Trophoblast cell (in vitro differentiated cells and primary cell): ENCODE results near the gene MAP4K4.
"Not testable (repeated sequence)": the region's sequence is repeated elsewhere in the genome, so short reads cannot be mapped to it uniquely, and the experiment has no call there.

ENCODE experiments used
- DNase-seq, 2 donors: peaks; one replicate each; pipeline ENCODE4 v3.0.0-alpha.2; 2016
- H2AFZ ChIP-seq: 2 replicates; pipeline ENCODE4 v1.6.1; 2013; ENCODE audit warnings: low read length, moderate library complexity, mild to moderate bottlenecking; ENCODE audit not compliant: insufficient read depth, poor library complexity
- H2AK5ac ChIP-seq: 2 replicates; pipeline ENCODE4 v1.6.1; 2013; ENCODE audit warnings: mild to moderate bottlenecking, low read length
- H2BK120ac ChIP-seq: 2 replicates; pipeline ENCODE4 v1.6.1; 2013; ENCODE audit warnings: low read length, mild to moderate bottlenecking, moderate library complexity; ENCODE audit not compliant: insufficient read depth, poor library complexity
- H2BK12ac ChIP-seq: 2 replicates; pipeline ENCODE4 v1.6.1; 2013; ENCODE audit warnings: mild to moderate bottlenecking, low read length, moderate library complexity
- H2BK5ac ChIP-seq: 2 replicates; pipeline ENCODE4 v1.6.1; 2013; ENCODE audit warnings: low read length, low read depth, moderate library complexity, mild to moderate bottlenecking; ENCODE audit not compliant: poor library complexity
- H3K14ac ChIP-seq: 2 replicates; pipeline ENCODE4 v1.6.1; 2013; ENCODE audit warnings: mild to moderate bottlenecking, low read length
- H3K18ac ChIP-seq: 2 replicates; pipeline ENCODE4 v1.6.1; 2013; ENCODE audit warnings: mild to moderate bottlenecking, low read length
- H3K23ac ChIP-seq: 2 replicates; pipeline ENCODE4 v1.6.1; 2013; ENCODE audit warnings: low read length
- H3K27ac ChIP-seq: 2 replicates; pipeline ENCODE4 v1.5.1; 2013; ENCODE audit warnings: low read depth, mild to moderate bottlenecking, inconsistent platforms, low read length, moderate library complexity
- H3K27me3 ChIP-seq: 2 replicates; pipeline ENCODE4 v1.6.1; 2013; ENCODE audit warnings: inconsistent platforms, mild to moderate bottlenecking, low read length, moderate library complexity; ENCODE audit not compliant: insufficient read depth
- H3K36me3 ChIP-seq, 2 experiments: 1 replicate in 1 of 2; 2 replicates in 1 of 2; pipeline ENCODE4 v1.6.1; 2013; ENCODE audit warnings: low read length in 2 of 2, mild to moderate bottlenecking in 2 of 2, moderate library complexity in 1 of 2; ENCODE audit not compliant: insufficient read depth in 2 of 2, control insufficient read depth in 1 of 2
- H3K4ac ChIP-seq: 2 replicates; pipeline ENCODE4 v1.6.1; 2013; ENCODE audit warnings: low read depth, mild to moderate bottlenecking, low read length, moderate library complexity
- H3K4me1 ChIP-seq, 2 experiments: 1 replicate in 1 of 2; 2 replicates in 1 of 2; pipeline ENCODE4 v1.6.1; 2013; ENCODE audit warnings: low read length in 2 of 2, mild to moderate bottlenecking in 2 of 2, moderate library complexity in 1 of 2; ENCODE audit not compliant: insufficient read depth in 2 of 2, control insufficient read depth in 1 of 2
- H3K4me2 ChIP-seq: 2 replicates; pipeline ENCODE4 v1.6.1; 2013; ENCODE audit warnings: inconsistent platforms, mild to moderate bottlenecking, low read length, moderate library complexity
- H3K4me3 ChIP-seq: 2 replicates; pipeline ENCODE4 v1.5.1; 2013; ENCODE audit warnings: mild to moderate bottlenecking, low read depth, low read length, inconsistent platforms
- H3K79me1 ChIP-seq: one replicate; pipeline ENCODE4 v1.6.1; 2013; ENCODE audit warnings: low read length
- H3K79me2 ChIP-seq: 2 replicates; pipeline ENCODE4 v1.6.1; 2013; ENCODE audit warnings: low read length, mild to moderate bottlenecking; ENCODE audit not compliant: control insufficient read depth, insufficient read depth, poor library complexity
- H3K9ac ChIP-seq: 2 replicates; pipeline ENCODE4 v1.6.1; 2013; ENCODE audit warnings: mild to moderate bottlenecking, low read length
- H3K9me3 ChIP-seq: 2 replicates; pipeline ENCODE4 v1.6.1; 2013; ENCODE audit warnings: low read depth, mild to moderate bottlenecking, control low read depth, inconsistent platforms, low read length; ENCODE audit not compliant: insufficient read depth
- H4K12ac ChIP-seq: 2 replicates; pipeline ENCODE4 v1.6.1; 2013; ENCODE audit warnings: low read depth, mild to moderate bottlenecking, low read length, moderate library complexity
- H4K8ac ChIP-seq: 2 replicates; pipeline ENCODE4 v1.6.1; 2013; ENCODE audit warnings: low read depth, mild to moderate bottlenecking, low read length, moderate library complexity
- H4K91ac ChIP-seq: one replicate; pipeline ENCODE4 v1.6.1; 2013; ENCODE audit warnings: low read depth, mild to moderate bottlenecking, low read length, moderate library complexity
- WGBS: extraction: QIAGEN DNeasy Blood & Tissue Kit; methylation state at CpG from one replicate; pipeline ENCODE4 v1.1.7; 2013; ENCODE audit warnings: missing lambda C conversion rate; ENCODE audit not compliant: insufficient read length, insufficient coverage; ENCODE audit errors: extremely low coverage; 5-methylcytosine and 5-hydroxymethylcytosine counted together

MAP4K4 gene

DNA sequence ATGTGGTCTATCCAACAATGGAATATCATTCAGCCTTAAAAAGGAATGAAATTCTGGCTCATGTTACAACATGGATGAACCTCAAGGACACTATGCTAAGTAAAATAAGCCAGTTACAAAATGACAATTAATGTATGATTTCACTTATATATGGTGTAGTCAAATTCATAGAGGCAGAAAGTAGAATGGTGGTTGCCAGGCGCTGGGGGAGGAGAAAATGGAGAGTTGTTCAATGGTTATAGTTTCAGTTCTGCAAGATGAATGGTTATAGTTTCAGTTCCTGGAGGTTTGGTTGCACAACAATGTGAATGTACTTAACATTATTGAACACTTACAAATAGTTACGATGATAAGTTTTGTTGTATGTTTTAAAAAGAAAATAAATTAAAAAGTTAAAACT, 215.0 kb downstream of the MAP4K4 start:
- no peak overlapping the region for H3K23ac ChIP-seq
- no peak overlapping the region for H4K12ac ChIP-seq
- H3K27me3 ChIP-seq: no peaks in the 10 kb centered on the region
- H3K4me2 ChIP-seq: no peak overlapping the region
- H3K36me3 ChIP-seq: no peaks in the 10 kb centered on the region
- no peaks in the 10 kb centered on the region for H3K79me2 ChIP-seq
- H3K14ac ChIP-seq: no peak overlapping the region
- no peak overlapping the region for H3K27ac ChIP-seq
- no peak overlapping the region for H2BK120ac ChIP-seq
- H4K91ac ChIP-seq: no peak overlapping the region
- H3K4me3 ChIP-seq: no peak overlapping the region
- DNase-seq: no peak
- no peaks in the 10 kb centered on the region for H3K9me3 ChIP-seq
- no peaks in the 10 kb centered on the region for H3K4me1 ChIP-seq
- no peak overlapping the region for H4K8ac ChIP-seq
- H3K9ac ChIP-seq: no peak overlapping the region
- H3K4ac ChIP-seq: no peak overlapping the region
- no peaks in the 10 kb centered on the region for H3K79me1 ChIP-seq
- H3K18ac ChIP-seq: no peak overlapping the region
- WGBS: no CpG with 5 or more reads among the region's 2 CpGs
- H2AK5ac ChIP-seq: no peak overlapping the region
- H2AFZ ChIP-seq: no peak overlapping the region
- no peak overlapping the region for H2BK5ac ChIP-seq
- H2BK12ac ChIP-seq: no peak overlapping the region

DNA sequence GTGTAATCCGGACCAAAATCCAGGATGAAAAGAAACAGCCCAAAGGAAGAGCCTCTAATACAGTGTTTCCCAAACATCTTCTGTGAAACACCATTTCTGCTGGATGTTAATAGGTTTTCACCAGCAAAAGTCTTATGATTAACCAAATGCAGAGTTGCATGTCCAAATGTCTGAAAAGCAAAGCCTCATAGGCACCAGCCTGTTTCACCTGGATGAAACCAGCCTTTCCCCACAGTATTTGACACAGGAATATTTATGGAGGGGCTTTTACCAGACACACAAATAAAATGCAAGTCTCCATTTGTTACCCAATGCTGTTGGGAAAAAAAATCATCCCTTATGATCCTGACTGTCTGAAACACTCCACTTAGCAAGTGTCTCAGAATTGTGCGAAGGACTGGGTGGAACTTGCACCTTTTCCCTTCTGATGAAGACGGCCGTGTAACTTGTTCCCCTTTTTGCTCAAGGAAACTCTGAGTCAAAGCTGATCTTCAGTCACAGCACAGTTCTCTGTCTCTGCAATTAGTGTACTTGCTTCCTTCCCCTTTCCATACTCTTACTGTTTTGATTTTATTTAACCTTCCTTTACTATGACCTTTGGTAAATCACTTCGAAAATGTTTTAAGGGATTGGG, 223.9 kb downstream of the MAP4K4 start:
- no peak overlapping the region for H2BK12ac ChIP-seq
- H2AK5ac ChIP-seq: no peak overlapping the region
- no peaks in the 10 kb centered on the region for H3K79me2 ChIP-seq
- H2AFZ ChIP-seq: no peak overlapping the region
- H4K8ac ChIP-seq: no peak overlapping the region
- DNase-seq: peak in 1 of 2 donors; percentile 33
- no CpG with 5 or more reads among the region's 5 CpGs for WGBS
- no peak overlapping the region for H3K18ac ChIP-seq
- H2BK5ac ChIP-seq: no peak overlapping the region
- no peak overlapping the region for H3K9ac ChIP-seq
- no peak overlapping the region for H3K14ac ChIP-seq
- no peak overlapping the region for H3K23ac ChIP-seq
- no peak overlapping the region for H3K4ac ChIP-seq
- no peak overlapping the region for H3K4me3 ChIP-seq
- no peak overlapping the region for H4K12ac ChIP-seq
- H3K4me1 ChIP-seq: no peaks in the 10 kb centered on the region
- no peak overlapping the region for H3K27ac ChIP-seq
- no peak overlapping the region for H2BK120ac ChIP-seq
- no peak overlapping the region for H3K4me2 ChIP-seq
- H4K91ac ChIP-seq: no peak overlapping the region
- H3K27me3 ChIP-seq: no peaks in the 10 kb centered on the region
- no peaks in the 10 kb centered on the region for H3K79me1 ChIP-seq
- H3K9me3 ChIP-seq: peaks cover 9% of the 10 kb centered on the region
- H3K36me3 ChIP-seq: no peaks in the 10 kb centered on the region

DNA sequence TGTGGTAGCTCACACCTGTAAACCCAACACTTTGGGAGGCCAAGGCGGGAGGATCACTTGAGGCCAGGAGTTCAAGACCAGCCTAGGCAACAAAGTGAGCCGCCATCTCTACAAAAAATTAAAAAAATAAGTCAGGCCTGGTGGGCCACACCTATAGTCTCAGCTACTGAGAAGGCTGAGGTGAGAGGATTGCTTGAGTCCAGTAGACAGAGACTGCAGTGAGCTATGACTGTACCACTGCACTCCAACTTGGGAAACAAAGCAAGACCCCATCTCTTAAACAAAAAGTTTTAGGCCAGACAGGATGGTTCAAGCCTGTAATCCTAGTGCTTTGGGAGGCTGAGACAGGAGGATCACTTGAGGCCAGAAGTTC, 224.4 kb downstream of the MAP4K4 start:
- Histone ChIP-seq H3K4me2 (no peak overlapping the region), H2BK12ac (no peak overlapping the region), H4K8ac (no peak overlapping the region), H3K14ac (no peak overlapping the region), H3K4me1 (no peaks in the 10 kb centered on the region), H3K18ac (no peak overlapping the region), H2AFZ (no peak overlapping the region), H3K23ac (no peak overlapping the region), H3K27me3 (no peaks in the 10 kb centered on the region), H3K4ac (no peak overlapping the region), H2AK5ac (no peak overlapping the region), H2BK120ac (no peak overlapping the region), H3K4me3 (no peak overlapping the region), H3K27ac (no peak overlapping the region), H3K36me3 (no peaks in the 10 kb centered on the region), H3K79me2 (no peaks in the 10 kb centered on the region), H3K9me3 (peaks cover 9% of the 10 kb centered on the region), H4K91ac (no peak overlapping the region), H3K9ac (no peak overlapping the region), H4K12ac (no peak overlapping the region), H3K79me1 (no peaks in the 10 kb centered on the region), H2BK5ac (no peak overlapping the region)
- WGBS: no CpG with 5 or more reads among the region's 2 CpGs
- no peak for DNase-seq

DNA sequence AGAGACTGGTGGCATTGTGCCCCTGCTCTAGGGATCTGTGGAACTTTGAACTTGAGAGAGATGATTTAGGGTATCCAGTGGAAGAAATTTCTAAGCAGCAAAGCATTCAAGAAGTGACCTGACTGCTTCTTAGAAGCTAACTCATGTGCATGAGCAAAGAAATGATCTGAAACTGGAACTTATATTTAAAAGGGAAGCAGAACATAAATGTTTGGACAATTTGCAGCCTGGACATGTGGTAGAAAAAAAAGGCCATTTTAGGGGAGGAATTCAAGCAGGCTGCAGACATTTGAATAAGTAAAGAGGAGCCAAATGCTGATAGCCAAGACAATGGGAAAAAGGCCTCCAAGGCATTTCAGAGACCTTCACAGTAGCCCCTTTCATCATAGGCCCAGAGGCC, 226.8 kb downstream of the MAP4K4 start:
- not testable (repeated sequence) for H3K14ac ChIP-seq, DNase-seq, H3K18ac ChIP-seq, H4K91ac ChIP-seq, H3K27ac ChIP-seq, H3K4me2 ChIP-seq, H4K8ac ChIP-seq, H3K79me2 ChIP-seq, H4K12ac ChIP-seq, H2BK12ac ChIP-seq, H3K27me3 ChIP-seq, H3K4ac ChIP-seq, H3K9ac ChIP-seq, H3K79me1 ChIP-seq, H2BK120ac ChIP-seq, H2AK5ac ChIP-seq, H3K4me1 ChIP-seq, H3K36me3 ChIP-seq, H3K4me3 ChIP-seq, H2AFZ ChIP-seq, H3K23ac ChIP-seq, H2BK5ac ChIP-seq
- peaks cover 15% of the 10 kb centered on the region for H3K9me3 ChIP-seq
